HL-60 (cell line): ENCODE results near the gene PALM.
"Not testable (repeated sequence)": the region's sequence is repeated elsewhere in the genome, so short reads cannot be mapped to it uniquely, and the experiment has no call there.

Experiments
- DNase-seq, 2 experiments: peaks; one replicate each; pipeline ENCODE4 v3.0.0-alpha.2; 2010 to 2020; ENCODE audit warnings: low read depth in 1 of 2, low spot score in 1 of 2
- H3K27ac ChIP-seq: fragments of 250-450 bp; sonication (Bioruptor Pico); replicated peaks from 2 replicates; pipeline ENCODE4 v1.5.1; 2020; ENCODE audit warnings: mild to moderate bottlenecking, moderate library complexity
- H3K27me3 ChIP-seq: fragments of 250-450 bp; sonication (Bioruptor Pico); 2 replicates; pipeline ENCODE4 v1.5.1; 2021; ENCODE audit warnings: mild to moderate bottlenecking, moderate library complexity; ENCODE audit not compliant: insufficient read depth, poor library complexity, severe bottlenecking
- H3K4me3 ChIP-seq: replicated peaks from 2 replicates; pipeline ENCODE4 v1.5.1; 2011; ENCODE audit warnings: mild to moderate bottlenecking, control low read depth, low read length; ENCODE audit not compliant: insufficient read depth
- GABPA ChIP-seq: IDR thresholded peaks from 2 replicates; pipeline ENCODE4 v1.6.1; 2012; ENCODE audit warnings: low read depth
- POLR2AphosphoS5 ChIP-seq: IDR thresholded peaks from 2 replicates; pipeline ENCODE4 v1.6.1; 2012; ENCODE audit warnings: low read depth
- SPI1 ChIP-seq: IDR thresholded peaks from 2 replicates; pipeline ENCODE4 v1.6.1; 2012; ENCODE audit warnings: low read depth, mild to moderate bottlenecking, borderline replicate concordance
- TF ChIP-seq, protein P1 (sequence below): IDR thresholded peaks from 2 replicates; pipeline ENCODE4 v1.6.1; 2012; ENCODE audit warnings: low read depth; ENCODE audit not compliant: insufficient replicate concordance
- TF ChIP-seq, protein P2 (sequence below): IDR thresholded peaks from one replicate; pipeline ENCODE4 v1.5.1; 2011; ENCODE audit warnings: low read length, control low read depth, inconsistent platforms; ENCODE audit not compliant: insufficient read depth

Gene PALM

DNA sequence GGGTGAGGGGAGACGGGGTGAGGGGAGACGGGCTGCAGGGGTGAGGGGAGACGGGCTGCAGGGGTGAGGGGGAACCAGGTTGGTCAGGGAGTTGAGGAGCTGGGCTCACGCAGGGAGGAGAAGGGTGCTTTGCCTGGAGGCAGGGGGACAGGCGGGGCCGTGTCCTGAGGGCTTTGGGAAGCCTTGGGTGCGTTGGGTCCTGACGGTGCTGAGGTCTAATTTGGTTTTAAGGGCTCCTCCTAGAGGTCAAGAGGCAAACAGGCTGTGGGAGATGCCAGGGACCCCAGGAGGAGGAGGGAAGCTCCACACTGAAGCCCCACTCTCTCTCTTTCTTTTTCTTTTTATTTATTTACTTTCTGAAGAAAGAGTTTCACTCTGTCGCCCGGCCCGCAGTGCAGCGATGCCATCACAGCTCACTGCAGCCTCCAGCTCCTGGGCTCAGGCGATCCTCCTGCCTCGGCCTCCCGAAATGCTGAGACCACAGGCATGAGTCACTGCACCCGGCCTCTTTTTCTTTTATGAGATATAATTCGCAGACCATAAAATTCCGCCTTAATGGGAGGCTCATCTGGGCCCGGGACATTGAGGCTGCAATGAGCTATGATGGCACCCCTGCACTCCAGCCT, 32.9 kb downstream of the PALM start:
- Histone ChIP-seq H3K27me3 (no peaks in the 10 kb centered on the region), H3K27ac (no peak overlapping the region), H3K4me3 (no peak overlapping the region)
- DNase-seq, result peak in 1 of 2 experiments; percentile 42
- TF ChIP-seq SPI1 (no peak), GABPA (no peak), POLR2AphosphoS5 (no peak)
- TF ChIP-seq, protein P1, sequence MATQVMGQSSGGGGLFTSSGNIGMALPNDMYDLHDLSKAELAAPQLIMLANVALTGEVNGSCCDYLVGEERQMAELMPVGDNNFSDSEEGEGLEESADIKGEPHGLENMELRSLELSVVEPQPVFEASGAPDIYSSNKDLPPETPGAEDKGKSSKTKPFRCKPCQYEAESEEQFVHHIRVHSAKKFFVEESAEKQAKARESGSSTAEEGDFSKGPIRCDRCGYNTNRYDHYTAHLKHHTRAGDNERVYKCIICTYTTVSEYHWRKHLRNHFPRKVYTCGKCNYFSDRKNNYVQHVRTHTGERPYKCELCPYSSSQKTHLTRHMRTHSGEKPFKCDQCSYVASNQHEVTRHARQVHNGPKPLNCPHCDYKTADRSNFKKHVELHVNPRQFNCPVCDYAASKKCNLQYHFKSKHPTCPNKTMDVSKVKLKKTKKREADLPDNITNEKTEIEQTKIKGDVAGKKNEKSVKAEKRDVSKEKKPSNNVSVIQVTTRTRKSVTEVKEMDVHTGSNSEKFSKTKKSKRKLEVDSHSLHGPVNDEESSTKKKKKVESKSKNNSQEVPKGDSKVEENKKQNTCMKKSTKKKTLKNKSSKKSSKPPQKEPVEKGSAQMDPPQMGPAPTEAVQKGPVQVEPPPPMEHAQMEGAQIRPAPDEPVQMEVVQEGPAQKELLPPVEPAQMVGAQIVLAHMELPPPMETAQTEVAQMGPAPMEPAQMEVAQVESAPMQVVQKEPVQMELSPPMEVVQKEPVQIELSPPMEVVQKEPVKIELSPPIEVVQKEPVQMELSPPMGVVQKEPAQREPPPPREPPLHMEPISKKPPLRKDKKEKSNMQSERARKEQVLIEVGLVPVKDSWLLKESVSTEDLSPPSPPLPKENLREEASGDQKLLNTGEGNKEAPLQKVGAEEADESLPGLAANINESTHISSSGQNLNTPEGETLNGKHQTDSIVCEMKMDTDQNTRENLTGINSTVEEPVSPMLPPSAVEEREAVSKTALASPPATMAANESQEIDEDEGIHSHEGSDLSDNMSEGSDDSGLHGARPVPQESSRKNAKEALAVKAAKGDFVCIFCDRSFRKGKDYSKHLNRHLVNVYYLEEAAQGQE, result no peak
- TF ChIP-seq, protein P2, sequence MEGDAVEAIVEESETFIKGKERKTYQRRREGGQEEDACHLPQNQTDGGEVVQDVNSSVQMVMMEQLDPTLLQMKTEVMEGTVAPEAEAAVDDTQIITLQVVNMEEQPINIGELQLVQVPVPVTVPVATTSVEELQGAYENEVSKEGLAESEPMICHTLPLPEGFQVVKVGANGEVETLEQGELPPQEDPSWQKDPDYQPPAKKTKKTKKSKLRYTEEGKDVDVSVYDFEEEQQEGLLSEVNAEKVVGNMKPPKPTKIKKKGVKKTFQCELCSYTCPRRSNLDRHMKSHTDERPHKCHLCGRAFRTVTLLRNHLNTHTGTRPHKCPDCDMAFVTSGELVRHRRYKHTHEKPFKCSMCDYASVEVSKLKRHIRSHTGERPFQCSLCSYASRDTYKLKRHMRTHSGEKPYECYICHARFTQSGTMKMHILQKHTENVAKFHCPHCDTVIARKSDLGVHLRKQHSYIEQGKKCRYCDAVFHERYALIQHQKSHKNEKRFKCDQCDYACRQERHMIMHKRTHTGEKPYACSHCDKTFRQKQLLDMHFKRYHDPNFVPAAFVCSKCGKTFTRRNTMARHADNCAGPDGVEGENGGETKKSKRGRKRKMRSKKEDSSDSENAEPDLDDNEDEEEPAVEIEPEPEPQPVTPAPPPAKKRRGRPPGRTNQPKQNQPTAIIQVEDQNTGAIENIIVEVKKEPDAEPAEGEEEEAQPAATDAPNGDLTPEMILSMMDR, result peak; percentile 16

DNA sequence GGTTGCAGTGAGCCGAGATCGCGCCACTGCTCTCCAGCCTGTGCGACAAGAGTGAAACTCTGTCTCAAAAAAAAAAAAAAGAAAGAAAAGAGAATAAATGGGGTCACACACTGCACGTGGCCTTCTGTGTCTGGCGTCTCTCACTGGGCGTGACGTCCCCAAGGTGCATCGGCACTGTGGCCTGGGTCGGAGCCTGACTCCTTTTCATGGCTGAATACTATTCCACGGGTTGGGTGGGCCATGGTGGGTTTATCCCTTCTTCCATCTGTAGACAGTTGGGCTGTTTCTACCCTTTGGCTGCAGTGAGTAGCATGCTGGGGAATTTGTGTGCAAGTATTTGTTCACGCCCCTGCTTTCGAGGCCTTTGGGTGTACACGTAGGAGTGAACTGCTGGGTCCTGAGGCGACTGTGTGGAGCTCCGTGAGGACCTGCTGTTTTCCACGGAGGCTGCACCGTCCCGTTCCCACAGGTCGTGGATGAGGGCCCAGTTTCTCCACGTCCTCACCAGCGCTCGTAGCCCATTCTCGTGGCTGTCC, 33.9 kb downstream of the PALM start:
- Histone ChIP-seq H3K4me3 (no peak overlapping the region), H3K27me3 (no peaks in the 10 kb centered on the region), H3K27ac (no peak overlapping the region)
- DNase-seq, result no peak
- no peak for TF ChIP-seq GABPA
- TF ChIP-seq, protein P1, result no peak
- TF ChIP-seq POLR2AphosphoS5, result no peak
- TF ChIP-seq SPI1, result no peak
- TF ChIP-seq, protein P2, result no peak

DNA sequence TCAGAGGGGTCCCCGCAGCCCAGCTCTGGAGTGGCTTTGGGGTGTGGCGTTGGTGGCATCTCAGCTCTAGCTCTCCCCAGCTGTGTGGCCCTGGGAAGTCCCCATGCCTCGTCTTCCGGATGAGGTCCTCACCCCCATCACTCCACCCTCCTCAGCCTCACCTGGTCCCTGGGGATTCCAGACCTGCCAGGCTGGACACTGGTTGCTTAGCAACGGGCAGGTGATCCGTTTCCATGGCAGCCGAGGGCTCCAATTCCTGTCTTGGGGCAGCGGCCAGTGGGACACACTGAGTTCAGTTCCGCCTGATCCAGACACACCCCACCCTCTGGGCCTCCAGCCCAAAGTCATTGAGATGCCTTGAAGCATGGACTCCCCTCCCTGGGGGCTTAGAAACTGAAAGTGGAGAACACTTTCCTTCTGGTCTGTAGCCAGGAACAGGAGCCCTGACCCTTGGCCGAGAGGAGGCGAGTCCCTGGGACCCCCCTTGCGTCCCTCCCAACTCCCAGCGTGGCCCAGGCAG, 34.5 kb downstream of the PALM start:
- Histone ChIP-seq H3K27ac (no peak overlapping the region), H3K4me3 (no peak overlapping the region), H3K27me3 (no peaks in the 10 kb centered on the region)
- DNase-seq, result no peak
- TF ChIP-seq POLR2AphosphoS5, result no peak
- TF ChIP-seq SPI1, result no peak
- TF ChIP-seq, protein P1, result no peak
- TF ChIP-seq, protein P2, result no peak
- no peak for TF ChIP-seq GABPA

DNA sequence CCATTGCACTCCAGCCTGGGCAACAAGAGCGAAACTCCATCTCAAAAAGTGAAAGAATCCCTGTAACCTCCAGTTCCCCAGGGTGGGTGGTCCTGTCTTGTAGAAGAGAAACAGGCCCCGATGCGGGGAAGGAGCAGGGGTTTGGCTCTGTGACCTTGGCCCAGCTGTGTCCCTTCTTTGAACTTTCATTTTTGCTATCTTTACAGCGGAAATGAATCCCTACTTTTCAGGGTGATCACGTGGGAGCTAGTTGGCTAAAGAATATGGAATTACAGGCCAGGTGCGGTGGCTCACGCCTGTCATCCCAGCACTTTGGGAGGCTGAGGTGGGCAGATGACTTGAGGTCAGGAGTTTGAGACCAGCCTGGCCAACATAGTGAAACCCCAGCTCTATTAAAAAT, 36.4 kb downstream of the PALM start:
- not testable (repeated sequence) for H3K27ac ChIP-seq, H3K27me3 ChIP-seq, H3K4me3 ChIP-seq, DNase-seq
